ENCODE results near the gene AHDC1. TPM values are rescaled to one million over a fixed set of nuclear protein-coding genes. Genes with fewer than 3 reads are reported as not detected.

AHDC1 gene
- total and polyA plus RNA-seq, 10 of the 15 experiments (the other 5 are each of a cell fraction or from before 2014, with no cell fraction given) = 0.21 to 13.0 (median 1.4) TPM

GRCh38 chr1:27547220-27548116 lies 56.5 kb downstream of the AHDC1 start (continued):
- no peak for TF ChIP-seq NRF1 (conservative IDR thresholded peaks at IDR 0.05; ENCODE audit: low read depth, low read length)
- no peak for TF ChIP-seq PBX3 (IDR thresholded peaks at IDR 0.05; ENCODE audit: insufficient replicate concordance, low read depth, low read length)

- POLR2A ChIA-PET = interaction anchor here (0.6 kb wide), 1 partner anchor 55 kb away, joined by 4 read pairs; no protein-coding TSS in a partner anchor
- CTCF ChIA-PET = interaction anchor here (0.6 to 1.2 kb wide), 3 partner anchors 8 to 124 kb away, joined by 3 to 4 read pairs (median 3); no protein-coding TSS in a partner anchor
- no peak for TF ChIP-seq CUX1 (IDR thresholded peaks at IDR 0.05; ENCODE audit: insufficient replicate concordance, low read depth, low read length)
- TF ChIP-seq ZNF207 (IDR thresholded peaks at IDR 0.05; ENCODE audit: borderline replicate concordance) = no peak
- no peak for TF ChIP-seq PBX3 (IDR thresholded peaks at IDR 0.05; ENCODE audit: insufficient replicate concordance, low read depth, low read length)
- TF ChIP-seq STAT1 (conservative IDR thresholded peaks at IDR 0.05) = no peak
- no peak for TF ChIP-seq IRF4 (IDR thresholded peaks at IDR 0.05; ENCODE audit: low read depth, low read length)
- no peak for TF ChIP-seq ZBTB4 (CRISPR knock-in tag; IDR thresholded peaks at IDR 0.05)
- no peak for TF ChIP-seq POLR2AphosphoS2 (IDR thresholded peaks at IDR 0.05; ENCODE audit: low read depth, low read length)
- no peak for TF ChIP-seq ZNF217 (IDR thresholded peaks at IDR 0.05)
These were observed 58.1 kb downstream of the AHDC1 start for GRCh38 chr1:27545876-27546275.

More at GRCh38 chr1:27545876-27546275, 58.1 kb downstream of the AHDC1 start:
- Histone ChIP-seq H3K9ac (ENCODE audit: control insufficient read depth, insufficient read depth, low read length) (no peak overlapping the region), H3K27me3 (replicated peaks in 1 of 2; ENCODE audit: control insufficient read depth in 2 of 2, insufficient read depth in 2 of 2, low read length in 1 of 2) (no peaks in the 10 kb centered on the region), H2AFZ (ENCODE audit: control insufficient read depth, low read depth, low read length) (no peak overlapping the region), H3K4me2 (ENCODE audit: control insufficient read depth, insufficient read depth) (no peak overlapping the region), H3K79me2 (ENCODE audit: control insufficient read depth, insufficient read depth, low read length) (no peaks in the 10 kb centered on the region), H3K4me3 (no peak overlapping the region), H3K4me1 (ENCODE audit: control insufficient read depth, insufficient read depth, low read length) (no peaks in the 10 kb centered on the region), H3K36me3 (ENCODE audit: control insufficient read depth in 2 of 2, insufficient read depth in 2 of 2, low read length in 1 of 2) (peaks cover 0 to 6% of the 10 kb centered on the region in 2 experiments; a peak in 3 of 4 replicates), H3K27ac (ENCODE audit: control insufficient read depth, insufficient read depth) (no peak overlapping the region), H3K9me3 (replicated peaks; ENCODE audit: control insufficient read depth, insufficient read depth, low read length) (no peaks in the 10 kb centered on the region), H4K20me1 (ENCODE audit: control insufficient read depth, insufficient read depth) (no peaks in the 10 kb centered on the region)
- WGBS (ENCODE audit: insufficient coverage, insufficient replicate concordance, low lambda C conversion rate, missing lambda C conversion rate) = 62% methylated on average over 6 of the region's 6 CpGs
- FAIRE-seq (no peak), ATAC-seq (no peak), DNase-seq (ENCODE audit: low read depth, low spot score) (no peak)
- BruUV-seq (replicated peaks) = no TSS peak
- RAD21 ChIA-PET (ENCODE audit: unreplicated experiment) = no interaction called here
- in situ Hi-C loops (cut with MboI) (no loop called here), intact Hi-C loops (cut with micrococcal nuclease; ENCODE audit: unreplicated experiment) (no loop called here)
- SMC1A ChIA-PET (ENCODE audit: uncharacterized antibody, unreplicated experiment) = interaction anchor here (0.6 kb wide), 1 partner anchor 42 kb away, joined by 3 read pairs; no protein-coding TSS in a partner anchor
